ENCODE measurements around the gene SGIP1.

Gene SGIP1

GRCh38 chr1:66607458-66607857 is 73.5 kb downstream of the SGIP1 start:
- no peak for DNase-seq

GRCh38 chr1:66613187-66613586 is 79.2 kb downstream of the SGIP1 start:
- no peak for DNase-seq

- DNase-seq = no peak
Observed at GRCh38 chr1:66617362-66618184, 83.6 kb downstream of the SGIP1 start.

- DNase-seq = no peak
Observed at GRCh38 chr1:66618390-66618789, 84.4 kb downstream of the SGIP1 start.

GRCh38 chr1:66623812-66624211 is 89.9 kb downstream of the SGIP1 start:
- DNase-seq = no peak

GRCh38 chr1:66624412-66625060 is 90.6 kb downstream of the SGIP1 start:
- DNase-seq = no peak

- DNase-seq = no peak
Observed at GRCh38 chr1:66626261-66626660, 92.3 kb downstream of the SGIP1 start.

- no peak for DNase-seq
Observed at GRCh38 chr1:66628926-66629325, 95.0 kb downstream of the SGIP1 start.

GRCh38 chr1:66633159-66633558 is 99.2 kb downstream of the SGIP1 start:
- no peak for DNase-seq

- DNase-seq = no peak
Observed at GRCh38 chr1:66637146-66637545, 103.2 kb downstream of the SGIP1 start.

- DNase-seq = no peak
Observed at GRCh38 chr1:66641891-66642473, 108.0 kb downstream of the SGIP1 start.

GRCh38 chr1:66642992-66643391 is 109.0 kb downstream of the SGIP1 start:
- no peak for DNase-seq

- DNase-seq = no peak
Observed at GRCh38 chr1:66644331-66644730, 110.4 kb downstream of the SGIP1 start.

GRCh38 chr1:66648901-66649595 is 115.1 kb downstream of the SGIP1 start:
- DNase-seq = no peak

GRCh38 chr1:66652556-66652955 is 118.6 kb downstream of the SGIP1 start:
- DNase-seq = no peak

GRCh38 chr1:66654643-66655042 is 120.7 kb downstream of the SGIP1 start:
- no peak for DNase-seq

- no peak for DNase-seq
Observed at GRCh38 chr1:66671455-66671854, 137.5 kb downstream of the SGIP1 start.

GRCh38 chr1:66676613-66677298 is 142.8 kb downstream of the SGIP1 start:
- DNase-seq = no peak

- DNase-seq = no peak
Observed at GRCh38 chr1:66678146-66678545, 144.2 kb downstream of the SGIP1 start.

GRCh38 chr1:66679140-66679539 is 145.2 kb downstream of the SGIP1 start:
- no peak for DNase-seq

GRCh38 chr1:66681686-66682085 is 147.7 kb downstream of the SGIP1 start:
- no peak for DNase-seq

- DNase-seq = no peak
Observed at GRCh38 chr1:66682106-66682505, 148.2 kb downstream of the SGIP1 start.

GRCh38 chr1:66684353-66684752 is 150.4 kb downstream of the SGIP1 start:
- no peak for DNase-seq
